8988T (cell line): Measurements from ENCODE around the gene ACOX2.

Experiments used
- DNase-seq: peaks from one replicate; pipeline ENCODE4 v3.0.0; 2011

Gene ACOX2

GRCh38 chr3:58536501-58537411 is at the start of gene ACOX2:
Gene ACOX2 (minus strand): TSS chr3:58537190. CDS start chr3:58535106, 2,084 bp downstream.
- DNase-seq: no peak

GRCh38 chr3:58585994-58586393 is 49.0 kb upstream of the ACOX2 start:
- DNase-seq: no peak

GRCh38 chr3:58585005-58585786 is 48.2 kb upstream of the ACOX2 start:
- DNase-seq: peak; percentile 100

- DNase-seq: no peak
Observed at GRCh38 chr3:58584690-58585004, 47.7 kb upstream of the ACOX2 start.

GRCh38 chr3:58581328-58582091 is 44.5 kb upstream of the ACOX2 start:
- DNase-seq: no peak

- no peak for DNase-seq
Observed at GRCh38 chr3:58580826-58581327, 43.9 kb upstream of the ACOX2 start.

- no peak for DNase-seq
Observed at GRCh38 chr3:58578873-58579272, 41.9 kb upstream of the ACOX2 start.

GRCh38 chr3:58577269-58577821 is 40.4 kb upstream of the ACOX2 start, which contains the start of gene FAM107A:
Gene FAM107A (minus strand): TSS chr3:58577391. CDS start chr3:58569860, 7,531 bp downstream.
- DNase-seq: no peak

GRCh38 chr3:58576716-58577115 is 39.7 kb upstream of the ACOX2 start:
- DNase-seq: no peak

- DNase-seq: no peak
Observed at GRCh38 chr3:58575971-58576652, 39.1 kb upstream of the ACOX2 start.

GRCh38 chr3:58574682-58575081 is 37.7 kb upstream of the ACOX2 start:
- no peak for DNase-seq

- DNase-seq: no peak
Observed at GRCh38 chr3:58574106-58574505, 37.1 kb upstream of the ACOX2 start.

GRCh38 chr3:58573640-58574039 is 36.6 kb upstream of the ACOX2 start:
- no peak for DNase-seq

GRCh38 chr3:58572634-58573230 is 35.7 kb upstream of the ACOX2 start:
- DNase-seq: no peak

GRCh38 chr3:58572013-58572633 is 35.1 kb upstream of the ACOX2 start:
- no peak for DNase-seq

GRCh38 chr3:58570851-58571250 is 33.9 kb upstream of the ACOX2 start:
- no peak for DNase-seq

- DNase-seq: no peak
Observed at GRCh38 chr3:58569287-58570001, 32.5 kb upstream of the ACOX2 start.

GRCh38 chr3:58568572-58569286 is 31.7 kb upstream of the ACOX2 start:
- no peak for DNase-seq

GRCh38 chr3:58567251-58567515 is 30.2 kb upstream of the ACOX2 start:
- DNase-seq: no peak
